Vagina (tissue), 2 donors: ENCODE results near the gene THBS3. TPM values are rescaled to one million over a fixed set of nuclear protein-coding genes. Genes with fewer than 3 reads are reported as not detected.

ENCODE experiments used
- DNase-seq, 2 donors: peaks; one replicate each; pipeline ENCODE4 v3.0.0-alpha.2; 2017; ENCODE audit errors: extremely low spot score in 2 of 2
- H3K27ac ChIP-seq: fragments of 200-600 bp; sonication (generic); one replicate; pipeline ENCODE4 v1.5.1; 2019
- H3K27me3 ChIP-seq: fragments of 200-600 bp; sonication (generic); one replicate; pipeline ENCODE4 v1.5.1; 2019
- H3K36me3 ChIP-seq, 2 donors: fragments of 200-600 bp; sonication (generic); one replicate each; pipeline ENCODE4 v1.5.1; 2017 to 2019
- H3K4me1 ChIP-seq: fragments of 200-600 bp; sonication (generic); one replicate; pipeline ENCODE4 v1.5.1; 2019
- H3K4me3 ChIP-seq, 2 donors: fragments of 200-600 bp; sonication (generic); 1 replicate in 1 of 2; 2 replicates in 1 of 2; pipeline ENCODE4 v1.5.1; 2016 to 2019
- H3K9me3 ChIP-seq: fragments of 200-600 bp; sonication (generic); one replicate; pipeline ENCODE4 v1.5.1; 2019
- CTCF ChIP-seq, 3 experiments: fragments of 450-650 bp in 2 of 3; fragments of 200-600 bp in 1 of 3; sonication (generic) in 1 of 3; IDR thresholded peaks; one replicate each; pipeline ENCODE4 v1.5.1; 2017 to 2019; ENCODE audit warnings: antibody characterized with exemption in 3 of 3, mild to moderate bottlenecking in 2 of 3, moderate library complexity in 2 of 3
- POLR2A ChIP-seq, 2 donors: fragments of 450-650 bp; IDR thresholded peaks; one replicate each; pipeline ENCODE4 v1.6.1; 2017; ENCODE audit warnings: antibody characterized with exemption in 2 of 2, mild to moderate bottlenecking in 2 of 2, moderate library complexity in 2 of 2
- POLR2AphosphoS5 ChIP-seq, 2 donors: sonication (generic); formaldehyde crosslinking; IDR thresholded peaks; one replicate each; pipeline ENCODE4 v1.9.0; 2017; ENCODE audit warnings: antibody characterized with exemption in 2 of 2, mild to moderate bottlenecking in 2 of 2, low read depth in 1 of 2; ENCODE audit not compliant: insufficient read depth in 1 of 2
- intact Hi-C: fragments of 100-400 bp; cut with DNase I; formaldehyde crosslinking; loops from one replicate; pipeline ENCODE4 v1.15.1; 2023
- total RNA-seq: library from RNA; depleted of rRNA; stranded (reverse); fragments of >200 nt; gene quantifications from one replicate; pipeline ENCODE4 v1.2.3, GENCODE V29; 2016

The THBS3 gene
- total RNA-seq, 1 donor from 2014 or later: 27.3 TPM

- Histone ChIP-seq H3K4me1 (peaks cover 27% of the 10 kb centered on the region), H3K27ac (no peak overlapping the region), H3K9me3 (no peaks in the 10 kb centered on the region), H3K4me3 (no peak overlapping the region), H3K27me3 (no peaks in the 10 kb centered on the region), H3K36me3 (no peaks in the 10 kb centered on the region)
- TF ChIP-seq CTCF (IDR thresholded peaks at IDR 0.05) (no peak), POLR2AphosphoS5 (IDR thresholded peaks at IDR 0.05; ENCODE audit: insufficient read depth in 1 of 2, low read depth in 1 of 2) (no peak), POLR2A (IDR thresholded peaks at IDR 0.05) (no peak)
- DNase-seq: peak; percentile 80 to 88
- intact Hi-C loops: loop anchor here (5.0 kb wide), 1 partner anchor 50 kb away; no protein-coding TSS in a partner anchor
Measured at GRCh38 chr1:155177192-155177917, 30.3 kb downstream of the THBS3 start.

GRCh38 chr1:155176544-155177071 is 31.1 kb downstream of the THBS3 start:
- Histone ChIP-seq H3K4me1 (peaks cover 34% of the 10 kb centered on the region), H3K4me3 (no peak overlapping the region), H3K9me3 (no peaks in the 10 kb centered on the region), H3K27me3 (no peaks in the 10 kb centered on the region), H3K36me3 (no peaks in the 10 kb centered on the region), H3K27ac (no peak overlapping the region)
- TF ChIP-seq CTCF (IDR thresholded peaks at IDR 0.05) (peak; percentile 83 to 91 (median 87)), POLR2AphosphoS5 (IDR thresholded peaks at IDR 0.05; ENCODE audit: insufficient read depth in 1 of 2, low read depth in 1 of 2) (peak; percentile 16 to 51), POLR2A (IDR thresholded peaks at IDR 0.05) (no peak)
- peak; percentile 81 to 88 for DNase-seq
- intact Hi-C loops: loop anchor here (5.0 kb wide), 1 partner anchor 51 kb away; no protein-coding TSS in a partner anchor

GRCh38 chr1:155175927-155176371 is 31.7 kb downstream of the THBS3 start:
- Histone ChIP-seq H3K27ac (no peak overlapping the region), H3K9me3 (no peaks in the 10 kb centered on the region), H3K4me3 (no peak overlapping the region), H3K36me3 (no peaks in the 10 kb centered on the region), H3K27me3 (no peaks in the 10 kb centered on the region), H3K4me1 (peaks cover 38% of the 10 kb centered on the region)
- TF ChIP-seq POLR2AphosphoS5 (IDR thresholded peaks at IDR 0.05; ENCODE audit: insufficient read depth in 1 of 2, low read depth in 1 of 2): no peak
- TF ChIP-seq POLR2A (IDR thresholded peaks at IDR 0.05): no peak
- no peak for TF ChIP-seq CTCF (IDR thresholded peaks at IDR 0.05)
- intact Hi-C loops: loop anchor here (5.0 kb wide), 1 partner anchor 51 kb away; no protein-coding TSS in a partner anchor
- peak; percentile 43 to 84 for DNase-seq

GRCh38 chr1:155175281-155175926 is 32.3 kb downstream of the THBS3 start:
- intact Hi-C loops: loop anchor here (5.0 kb wide), 1 partner anchor 52 kb away; no protein-coding TSS in a partner anchor
- H3K4me1 ChIP-seq: peaks cover 38% of the 10 kb centered on the region
- peak; percentile 40 to 85 for DNase-seq
- H3K27ac ChIP-seq: no peak overlapping the region
- no peak for TF ChIP-seq CTCF (IDR thresholded peaks at IDR 0.05)
- H3K36me3 ChIP-seq: no peaks in the 10 kb centered on the region
- H3K27me3 ChIP-seq: no peaks in the 10 kb centered on the region
- no peaks in the 10 kb centered on the region for H3K9me3 ChIP-seq
- no peak overlapping the region for H3K4me3 ChIP-seq
